GM23248 (cell line): ENCODE results near the gene DAND5. TPM values are rescaled to one million over a fixed set of nuclear protein-coding genes. Genes with fewer than 3 reads are reported as not detected.

Experiments
- DNase-seq: peaks from one replicate; pipeline ENCODE4 v3.0.0-alpha.2; 2015
- H2AFZ ChIP-seq: fragments of 200-600 bp; sonication (generic); 2 replicates; pipeline ENCODE4 v1.6.1; 2016; ENCODE audit warnings: antibody characterized with exemption
- H3F3A ChIP-seq: fragments of 200-600 bp; sonication (generic); 2 replicates; pipeline ENCODE4 v1.6.1; 2016; ENCODE audit warnings: mild to moderate bottlenecking, antibody characterized with exemption, mixed run types; ENCODE audit not compliant: insufficient read depth
- H3K27ac ChIP-seq: fragments of 200-600 bp; sonication (generic); 2 replicates; pipeline ENCODE4 v1.5.1; 2016; ENCODE audit warnings: mild to moderate bottlenecking
- H3K27me3 ChIP-seq: fragments of 200-600 bp; sonication (generic); replicated peaks from 2 replicates; pipeline ENCODE4 v1.6.1; 2016; ENCODE audit warnings: mild to moderate bottlenecking; ENCODE audit not compliant: insufficient read depth
- H3K36me3 ChIP-seq: fragments of 200-600 bp; sonication (generic); 2 replicates; pipeline ENCODE4 v1.6.1; 2016; ENCODE audit warnings: low read depth, mild to moderate bottlenecking
- H3K4me1 ChIP-seq: fragments of 200-600 bp; sonication (generic); 2 replicates; pipeline ENCODE4 v1.6.1; 2016; ENCODE audit warnings: mild to moderate bottlenecking; ENCODE audit not compliant: insufficient read depth
- H3K4me2 ChIP-seq: fragments of 200-600 bp; sonication (generic); one replicate; pipeline ENCODE4 v1.6.1; 2016; ENCODE audit warnings: mild to moderate bottlenecking; ENCODE audit not compliant: unreplicated experiment
- H3K4me3 ChIP-seq: fragments of 200-600 bp; sonication (generic); 2 replicates; pipeline ENCODE4 v1.5.1; 2016; ENCODE audit warnings: mild to moderate bottlenecking
- H3K79me2 ChIP-seq: fragments of 200-600 bp; sonication (generic); 2 replicates; pipeline ENCODE4 v1.6.1; 2016; ENCODE audit warnings: mild to moderate bottlenecking; ENCODE audit not compliant: insufficient read depth
- H3K9ac ChIP-seq: fragments of 200-600 bp; sonication (generic); 2 replicates; pipeline ENCODE4 v1.6.1; 2016; ENCODE audit warnings: mild to moderate bottlenecking
- H3K9me2 ChIP-seq: fragments of 200-600 bp; sonication (generic); 2 replicates; pipeline ENCODE4 v1.6.1; 2016; ENCODE audit warnings: mixed run types, mild to moderate bottlenecking, moderate library complexity; ENCODE audit not compliant: insufficient read depth
- H3K9me3 ChIP-seq: fragments of 200-600 bp; sonication (generic); one replicate; pipeline ENCODE4 v1.6.1; 2017; ENCODE audit warnings: low read depth
- H4K20me1 ChIP-seq: fragments of 200-600 bp; sonication (generic); 2 replicates; pipeline ENCODE4 v1.6.0; 2016; ENCODE audit not compliant: insufficient read depth
- EZH2 ChIP-seq: fragments of 200-600 bp; sonication (generic); IDR thresholded peaks from 2 replicates; pipeline ENCODE4 v1.6.1; 2018; ENCODE audit warnings: antibody characterized with exemption, mild to moderate bottlenecking; ENCODE audit not compliant: insufficient read depth, poor library complexity, severe bottlenecking
- EZH2phosphoT487 ChIP-seq: fragments of 200-600 bp; sonication (generic); IDR thresholded peaks from 2 replicates; pipeline ENCODE4 v1.6.1; 2018; ENCODE audit warnings: antibody characterized with exemption, moderate library complexity, mild to moderate bottlenecking, low read depth; ENCODE audit not compliant: insufficient read depth
- WGBS, 2 experiments: methylation state at CpG; one replicate each; pipeline ENCODE4 v1.1.6; 2015 to 2017; ENCODE audit warnings: low lambda C conversion rate in 2 of 2, low coverage in 1 of 2; ENCODE audit errors: missing lambda C conversion rate in 2 of 2; 5-methylcytosine and 5-hydroxymethylcytosine counted together
- in situ Hi-C: fragments of 300-500 bp; cut with MboI; formaldehyde crosslinking; loops from 2 replicates; pipeline ENCODE4 v1.15.0; 2020
- polyA plus RNA-seq: library from polyadenylated mRNA; unstranded; fragments of >200 nt; fragmentation: Nextera tagmentation; extraction: Ambion mirVana; gene quantifications from 2 replicates; pipeline ENCODE4 v1.2.1, GENCODE V29; 2016
- total RNA-seq: library from RNA; depleted of rRNA; stranded (reverse); fragments of >200 nt; shearing (Covaris generic); gene quantifications from 2 replicates; pipeline ENCODE4 v1.2.3, GENCODE V29; 2014

The DAND5 gene
- total and polyA plus RNA-seq, 2 experiments from 2014 or later, result not detected

DNA sequence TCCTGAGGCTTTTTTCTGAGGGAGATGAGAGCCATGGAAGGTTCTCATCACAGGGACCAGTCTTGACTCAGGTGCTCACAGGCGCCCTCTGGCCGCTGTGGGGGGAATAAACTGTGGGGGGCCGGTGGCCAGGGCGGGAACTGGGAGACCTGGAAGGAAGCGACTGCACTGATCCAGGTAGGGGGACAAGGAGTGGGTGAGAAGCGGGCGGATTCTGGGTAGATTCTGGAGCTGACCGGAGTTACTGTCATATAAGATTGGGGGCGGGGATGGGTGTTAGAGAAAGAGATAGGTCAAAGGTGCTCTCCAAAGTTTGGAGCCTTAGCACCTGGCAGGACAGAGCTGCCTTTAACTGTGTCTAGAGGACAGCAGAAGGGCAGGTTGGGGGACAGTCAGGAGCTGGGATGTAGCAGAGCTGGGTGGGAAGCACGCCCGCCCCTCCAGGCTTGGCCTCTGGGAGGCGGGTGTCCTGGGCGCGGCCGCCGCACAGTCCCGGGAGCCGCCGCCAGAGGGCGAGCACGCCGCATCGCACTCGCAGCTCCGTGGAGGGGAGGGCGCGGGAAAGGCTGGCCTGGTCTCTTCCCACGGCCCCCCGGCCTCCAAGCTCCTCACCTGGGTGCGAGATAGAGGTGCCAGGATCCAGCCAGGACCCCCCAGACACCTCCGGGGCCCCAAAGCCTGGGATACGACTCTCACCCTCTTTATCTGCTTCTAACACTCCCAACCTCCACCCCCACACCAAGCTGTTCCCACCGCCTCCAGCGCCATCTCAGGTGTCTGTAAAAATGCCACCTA lies 4.2 kb upstream of the DAND5 start:
- Histone ChIP-seq H3K9ac (peak overlapping the region; percentile 78), H3K79me2 (no peaks in the 10 kb centered on the region), H3K9me2 (no peaks in the 10 kb centered on the region), H3K4me3 (peak overlapping the region; percentile 81), H3K27me3 (no peaks in the 10 kb centered on the region), H3K9me3 (no peaks in the 10 kb centered on the region), H4K20me1 (no peaks in the 10 kb centered on the region), H3F3A (peaks cover 9% of the 10 kb centered on the region; the same call in 1 of the 2 replicates), H2AFZ (peak overlapping the region; percentile 100), H3K27ac (no peak overlapping the region), H3K4me2 (peak overlapping the region; percentile 100), H3K4me1 (peaks cover 14% of the 10 kb centered on the region), H3K36me3 (no peaks in the 10 kb centered on the region)
- DNase-seq, result peak; percentile 80
- 1 to 2% methylated on average over 31 to 34 of the region's 34 CpGs for WGBS, 2 experiments
- TF ChIP-seq EZH2phosphoT487, result no peak
- no peak for TF ChIP-seq EZH2
- in situ Hi-C loops, result loop anchor here (25.0 kb wide), 1 partner anchor 622 kb away; no protein-coding TSS in a partner anchor

DNA sequence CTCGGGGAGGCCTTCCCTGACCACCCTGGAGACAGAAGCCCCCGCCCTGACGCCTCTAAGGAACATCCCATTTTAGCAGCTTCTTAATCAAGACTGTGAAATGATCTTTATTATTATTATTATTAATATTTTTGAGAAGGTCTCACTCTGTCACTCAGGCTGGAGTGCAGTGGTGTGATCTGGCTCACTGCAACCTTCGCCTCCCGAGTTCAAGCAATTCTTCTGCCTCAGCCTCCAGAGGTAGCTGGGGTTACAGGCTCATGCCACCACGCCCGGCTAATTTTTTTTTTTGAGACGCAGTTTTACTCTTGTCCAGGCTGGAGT lies 3.6 kb upstream of the DAND5 start:
- H3K27me3 ChIP-seq, result no peaks in the 10 kb centered on the region
- no peak for DNase-seq
- H3K4me2 ChIP-seq, result peak overlapping the region; percentile 100
- no peaks in the 10 kb centered on the region for H3K9me2 ChIP-seq
- peaks cover 9% of the 10 kb centered on the region; the same call in 1 of the 2 replicates for H3F3A ChIP-seq
- H3K79me2 ChIP-seq, result no peaks in the 10 kb centered on the region
- peaks cover 14% of the 10 kb centered on the region for H3K4me1 ChIP-seq
- H3K27ac ChIP-seq, result no peak overlapping the region
- TF ChIP-seq EZH2 (no peak), EZH2phosphoT487 (no peak)
- H3K9ac ChIP-seq, result peak overlapping the region; percentile 78
- H3K36me3 ChIP-seq, result no peaks in the 10 kb centered on the region
- in situ Hi-C loops, result loop anchor here (25.0 kb wide), 1 partner anchor 622 kb away; no protein-coding TSS in a partner anchor
- peak overlapping the region; percentile 100 for H2AFZ ChIP-seq
- 42 to 49% methylated on average over 8 of the region's 8 CpGs for WGBS, 2 experiments
- H3K4me3 ChIP-seq, result peak overlapping the region; percentile 81; the same call in 1 of the 2 replicates
- no peaks in the 10 kb centered on the region for H3K9me3 ChIP-seq
- no peaks in the 10 kb centered on the region for H4K20me1 ChIP-seq

DNA sequence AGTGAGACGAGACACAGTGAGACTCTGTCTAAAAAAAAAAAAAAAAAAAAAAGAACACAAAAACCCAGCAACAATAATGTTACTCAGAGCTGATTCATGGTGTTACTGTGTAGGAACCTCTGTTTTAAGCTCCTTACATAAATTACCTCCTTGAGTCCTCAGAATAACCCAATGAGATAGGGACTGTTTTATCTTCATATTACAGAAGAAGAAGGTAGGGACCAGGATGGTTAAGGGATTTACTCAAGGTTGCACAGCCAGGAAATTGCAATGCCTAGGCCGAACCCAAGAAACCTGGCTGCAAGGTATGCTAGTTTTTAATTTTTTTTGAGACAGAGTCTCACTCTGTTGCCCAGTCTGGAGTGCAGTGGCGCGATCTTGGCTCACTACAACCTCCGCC lies 1.5 kb upstream of the DAND5 start:
- H2AFZ ChIP-seq, result no peak overlapping the region
- no peaks in the 10 kb centered on the region for H3K36me3 ChIP-seq
- peaks cover 9% of the 10 kb centered on the region; the same call in 1 of the 2 replicates for H3F3A ChIP-seq
- H4K20me1 ChIP-seq, result no peaks in the 10 kb centered on the region
- no peak overlapping the region for H3K9ac ChIP-seq
- DNase-seq, result peak; percentile 76
- H3K79me2 ChIP-seq, result no peaks in the 10 kb centered on the region
- TF ChIP-seq EZH2phosphoT487 (no peak), EZH2 (no peak)
- H3K27me3 ChIP-seq, result no peaks in the 10 kb centered on the region
- H3K9me2 ChIP-seq, result no peaks in the 10 kb centered on the region
- no peaks in the 10 kb centered on the region for H3K9me3 ChIP-seq
- no peak overlapping the region for H3K4me3 ChIP-seq
- H3K4me1 ChIP-seq, result peaks cover 14% of the 10 kb centered on the region
- H3K4me2 ChIP-seq, result no peak overlapping the region
- in situ Hi-C loops, result loop anchor here (25.0 kb wide), 1 partner anchor 619 kb away; no protein-coding TSS in a partner anchor
- H3K27ac ChIP-seq, result no peak overlapping the region
- 55 to 69% methylated on average over 3 to 5 of the region's 5 CpGs for WGBS, 2 experiments

DNA sequence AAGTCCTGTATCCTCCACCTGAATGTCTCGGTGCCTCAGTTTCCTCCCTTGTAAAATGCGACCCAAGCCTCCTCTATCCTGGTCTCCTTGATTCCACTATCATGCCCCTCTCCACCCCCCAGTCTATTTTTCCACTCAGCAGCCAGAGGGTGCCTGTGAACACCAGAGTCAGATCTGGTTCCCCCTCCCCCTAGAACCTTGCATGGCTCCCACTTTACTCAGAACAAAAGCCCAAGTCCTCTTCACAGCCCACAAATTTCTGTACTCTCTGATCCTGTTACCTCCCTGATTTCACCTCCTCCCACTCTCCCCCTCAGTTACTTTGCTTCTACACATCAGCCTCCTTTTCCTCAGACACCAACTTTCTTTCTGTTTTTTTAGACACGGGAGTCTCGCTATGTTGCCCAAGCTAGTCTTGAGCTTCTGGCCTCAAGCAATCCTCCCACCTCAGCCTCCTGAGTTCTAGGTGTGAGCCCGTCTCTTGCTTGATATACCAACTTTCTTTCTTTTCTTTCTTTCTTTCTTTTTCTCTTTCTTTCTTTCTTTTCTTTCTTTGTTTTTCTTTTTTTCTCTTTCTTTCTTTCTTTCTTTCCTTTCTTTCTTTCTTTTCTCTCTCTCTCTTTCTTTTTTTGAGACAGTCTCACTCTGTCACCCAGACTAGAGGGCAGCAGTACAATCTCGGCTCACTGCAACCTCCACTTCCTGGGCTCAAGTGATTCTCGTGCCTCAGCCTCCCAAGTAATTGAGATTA lies 869 bp downstream of the DAND5 start:
- H3K27me3 ChIP-seq, result no peaks in the 10 kb centered on the region
- 96 to 99% methylated on average over 7 of the region's 7 CpGs for WGBS, 2 experiments
- no peaks in the 10 kb centered on the region for H3K79me2 ChIP-seq
- no peak overlapping the region for H2AFZ ChIP-seq
- no peak overlapping the region for H3K27ac ChIP-seq
- no peaks in the 10 kb centered on the region for H3K9me2 ChIP-seq
- no peaks in the 10 kb centered on the region for H3K36me3 ChIP-seq
- no peak for DNase-seq
- H3K9ac ChIP-seq, result no peak overlapping the region
- H4K20me1 ChIP-seq, result no peaks in the 10 kb centered on the region
- peaks cover 14% of the 10 kb centered on the region for H3K4me1 ChIP-seq
- H3K4me2 ChIP-seq, result no peak overlapping the region
- peaks cover 9% of the 10 kb centered on the region; the same call in 1 of the 2 replicates for H3F3A ChIP-seq
- TF ChIP-seq EZH2 (no peak), EZH2phosphoT487 (no peak)
- no peaks in the 10 kb centered on the region for H3K9me3 ChIP-seq
- no peak overlapping the region for H3K4me3 ChIP-seq
- in situ Hi-C loops, result loop anchor here (10.0 to 25.0 kb wide), 2 partner anchors 295 to 617 kb away; no protein-coding TSS in a partner anchor
